ENCODE data around the gene WDFY1.

The WDFY1 gene

GRCh38 chr2:223935459-223936125 is 9.5 kb downstream of the WDFY1 start:
- in situ Hi-C loops (cut with HindIII; ENCODE audit: low pct_unique_long_range_greater_than_20kb, low sequenced_read_pairs), result no loop called here
- DNase-seq (ENCODE audit: low read depth in 1 of 2, low spot score in 1 of 2), result no peak
- TF ChIP-seq JUND (IDR thresholded peaks at IDR 0.05; ENCODE audit: low read depth), result no peak

GRCh38 chr2:223934870-223935269 is 10.3 kb downstream of the WDFY1 start:
- in situ Hi-C loops (cut with HindIII; ENCODE audit: low pct_unique_long_range_greater_than_20kb, low sequenced_read_pairs), result no loop called here

GRCh38 chr2:223932816-223933800 is 12.0 kb downstream of the WDFY1 start:
- in situ Hi-C loops (cut with HindIII; ENCODE audit: low pct_unique_long_range_greater_than_20kb, low sequenced_read_pairs), result no loop called here

More at GRCh38 chr2:223934870-223935269, 10.3 kb downstream of the WDFY1 start:
- DNase-seq (ENCODE audit: low read depth in 1 of 2, low spot score in 1 of 2), result no peak
- no peak for TF ChIP-seq JUND (IDR thresholded peaks at IDR 0.05; ENCODE audit: low read depth)

GRCh38 chr2:223930103-223930976 is 14.8 kb downstream of the WDFY1 start:
- no peak for TF ChIP-seq JUND (IDR thresholded peaks at IDR 0.05; ENCODE audit: low read depth)
- in situ Hi-C loops (cut with HindIII; ENCODE audit: low pct_unique_long_range_greater_than_20kb, low sequenced_read_pairs), result no loop called here
- no peak for DNase-seq (ENCODE audit: low read depth in 1 of 2, low spot score in 1 of 2)

More at GRCh38 chr2:223932816-223933800, 12.0 kb downstream of the WDFY1 start:
- DNase-seq (ENCODE audit: low read depth in 1 of 2, low spot score in 1 of 2), result no peak
- no peak for TF ChIP-seq JUND (IDR thresholded peaks at IDR 0.05; ENCODE audit: low read depth)

GRCh38 chr2:223929571-223930102 is 15.5 kb downstream of the WDFY1 start:
- no peak for TF ChIP-seq JUND (IDR thresholded peaks at IDR 0.05; ENCODE audit: low read depth)
- in situ Hi-C loops (cut with HindIII; ENCODE audit: low pct_unique_long_range_greater_than_20kb, low sequenced_read_pairs), result no loop called here
- DNase-seq (ENCODE audit: low read depth in 1 of 2, low spot score in 1 of 2), result peak in 1 of 2 experiments; percentile 6

GRCh38 chr2:223928113-223929006 is 16.8 kb downstream of the WDFY1 start:
- TF ChIP-seq JUND (IDR thresholded peaks at IDR 0.05; ENCODE audit: low read depth), result no peak
- no peak for DNase-seq (ENCODE audit: low read depth in 1 of 2, low spot score in 1 of 2)
- in situ Hi-C loops (cut with HindIII; ENCODE audit: low pct_unique_long_range_greater_than_20kb, low sequenced_read_pairs), result no loop called here

GRCh38 chr2:223925106-223925505 is 20.0 kb downstream of the WDFY1 start:
- in situ Hi-C loops (cut with HindIII; ENCODE audit: low pct_unique_long_range_greater_than_20kb, low sequenced_read_pairs), result no loop called here
- TF ChIP-seq JUND (IDR thresholded peaks at IDR 0.05; ENCODE audit: low read depth), result no peak
- no peak for DNase-seq (ENCODE audit: low read depth in 1 of 2, low spot score in 1 of 2)

GRCh38 chr2:223923976-223924375 is 21.2 kb downstream of the WDFY1 start:
- in situ Hi-C loops (cut with HindIII; ENCODE audit: low pct_unique_long_range_greater_than_20kb, low sequenced_read_pairs), result no loop called here
- TF ChIP-seq JUND (IDR thresholded peaks at IDR 0.05; ENCODE audit: low read depth), result no peak
- no peak for DNase-seq (ENCODE audit: low read depth in 1 of 2, low spot score in 1 of 2)

- TF ChIP-seq JUND (IDR thresholded peaks at IDR 0.05; ENCODE audit: low read depth), result no peak
- DNase-seq (ENCODE audit: low read depth in 1 of 2, low spot score in 1 of 2), result no peak
- in situ Hi-C loops (cut with HindIII; ENCODE audit: low pct_unique_long_range_greater_than_20kb, low sequenced_read_pairs), result no loop called here
Measured at GRCh38 chr2:223922308-223922707, 22.8 kb downstream of the WDFY1 start.

- DNase-seq (ENCODE audit: low read depth in 1 of 2, low spot score in 1 of 2), result no peak
- in situ Hi-C loops (cut with HindIII; ENCODE audit: low pct_unique_long_range_greater_than_20kb, low sequenced_read_pairs), result no loop called here
- TF ChIP-seq JUND (IDR thresholded peaks at IDR 0.05; ENCODE audit: low read depth), result no peak
Measured at GRCh38 chr2:223921204-223921603, 23.9 kb downstream of the WDFY1 start.

GRCh38 chr2:223920109-223920508 is 25.0 kb downstream of the WDFY1 start:
- no peak for DNase-seq (ENCODE audit: low read depth in 1 of 2, low spot score in 1 of 2)
- in situ Hi-C loops (cut with HindIII; ENCODE audit: low pct_unique_long_range_greater_than_20kb, low sequenced_read_pairs), result no loop called here
- TF ChIP-seq JUND (IDR thresholded peaks at IDR 0.05; ENCODE audit: low read depth), result no peak

All from T47D (cell line).